ENCODE data around the gene TMEM183A.

DNA sequence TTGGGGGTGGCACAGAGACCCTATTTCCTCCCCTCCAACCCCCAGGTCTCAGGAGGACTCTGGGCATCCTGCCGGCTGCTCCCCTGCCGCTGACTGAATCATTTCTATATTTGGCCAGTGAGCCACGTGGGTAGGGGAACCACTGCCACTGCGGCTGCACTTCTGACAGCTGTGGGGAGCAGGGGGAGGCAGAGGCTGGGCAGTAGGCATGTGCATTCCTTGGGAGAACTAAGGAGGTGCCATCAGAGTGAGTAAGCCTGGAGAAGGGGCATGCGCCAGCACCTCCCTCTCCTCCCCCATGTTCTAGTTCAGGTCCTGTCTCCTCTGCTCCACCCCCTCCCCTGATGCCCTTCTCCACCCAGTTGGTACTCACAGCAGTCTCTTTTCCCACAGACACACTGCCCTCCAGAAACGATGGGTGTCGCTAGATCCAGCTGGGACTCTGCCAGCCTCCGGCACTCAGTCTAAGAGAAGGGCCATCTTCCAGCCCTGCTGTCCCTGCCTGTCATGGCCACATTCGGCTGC lies 31.1 kb downstream of the TMEM183A start:
- TF ChIP-seq FOXP2 (optimal IDR thresholded peaks at IDR 0.05; ENCODE audit: borderline replicate concordance, extremely low read depth, extremely low read length, insufficient read depth) = no peak
- TF ChIP-seq POLR2AphosphoS5 (IDR thresholded peaks at IDR 0.05; ENCODE audit: low read depth, low read length) = no peak
- no peak for TF ChIP-seq TAF1 (IDR thresholded peaks at IDR 0.05; ENCODE audit: borderline replicate concordance, insufficient read depth, low read length)
- TF ChIP-seq, protein P1, sequence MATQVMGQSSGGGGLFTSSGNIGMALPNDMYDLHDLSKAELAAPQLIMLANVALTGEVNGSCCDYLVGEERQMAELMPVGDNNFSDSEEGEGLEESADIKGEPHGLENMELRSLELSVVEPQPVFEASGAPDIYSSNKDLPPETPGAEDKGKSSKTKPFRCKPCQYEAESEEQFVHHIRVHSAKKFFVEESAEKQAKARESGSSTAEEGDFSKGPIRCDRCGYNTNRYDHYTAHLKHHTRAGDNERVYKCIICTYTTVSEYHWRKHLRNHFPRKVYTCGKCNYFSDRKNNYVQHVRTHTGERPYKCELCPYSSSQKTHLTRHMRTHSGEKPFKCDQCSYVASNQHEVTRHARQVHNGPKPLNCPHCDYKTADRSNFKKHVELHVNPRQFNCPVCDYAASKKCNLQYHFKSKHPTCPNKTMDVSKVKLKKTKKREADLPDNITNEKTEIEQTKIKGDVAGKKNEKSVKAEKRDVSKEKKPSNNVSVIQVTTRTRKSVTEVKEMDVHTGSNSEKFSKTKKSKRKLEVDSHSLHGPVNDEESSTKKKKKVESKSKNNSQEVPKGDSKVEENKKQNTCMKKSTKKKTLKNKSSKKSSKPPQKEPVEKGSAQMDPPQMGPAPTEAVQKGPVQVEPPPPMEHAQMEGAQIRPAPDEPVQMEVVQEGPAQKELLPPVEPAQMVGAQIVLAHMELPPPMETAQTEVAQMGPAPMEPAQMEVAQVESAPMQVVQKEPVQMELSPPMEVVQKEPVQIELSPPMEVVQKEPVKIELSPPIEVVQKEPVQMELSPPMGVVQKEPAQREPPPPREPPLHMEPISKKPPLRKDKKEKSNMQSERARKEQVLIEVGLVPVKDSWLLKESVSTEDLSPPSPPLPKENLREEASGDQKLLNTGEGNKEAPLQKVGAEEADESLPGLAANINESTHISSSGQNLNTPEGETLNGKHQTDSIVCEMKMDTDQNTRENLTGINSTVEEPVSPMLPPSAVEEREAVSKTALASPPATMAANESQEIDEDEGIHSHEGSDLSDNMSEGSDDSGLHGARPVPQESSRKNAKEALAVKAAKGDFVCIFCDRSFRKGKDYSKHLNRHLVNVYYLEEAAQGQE (IDR thresholded peaks at IDR 0.05; ENCODE audit: insufficient read depth in 1 of 2, low read depth in 2 of 2, low read length in 2 of 2) = no peak
- no peak for TF ChIP-seq SIN3A (IDR thresholded peaks at IDR 0.05; ENCODE audit: borderline replicate concordance, insufficient read depth, low read length)

Data from PFSK-1 (cell line).